GM21390 (cell line): Measurements from ENCODE around the gene SMIM8.

Experiments used
- ATAC-seq: cut with Tn5 transposase; IDR thresholded peaks from one replicate; pipeline ENCODE4 v1.9.1; 2021; ENCODE audit not compliant: unreplicated experiment

Gene SMIM8

GRCh38 chr6:87333591-87334181, 11.3 kb downstream of the SMIM8 start:
- no peak for ATAC-seq

- no peak for ATAC-seq
Observed at GRCh38 chr6:87334683-87335082, 12.3 kb downstream of the SMIM8 start.

GRCh38 chr6:87336367-87336766, 14.0 kb downstream of the SMIM8 start:
- no peak for ATAC-seq

- ATAC-seq: no peak
Observed at GRCh38 chr6:87340230-87340629, 17.8 kb downstream of the SMIM8 start.

- ATAC-seq: no peak
Observed at GRCh38 chr6:87341158-87341557, 18.8 kb downstream of the SMIM8 start.

- ATAC-seq: peak; percentile 96
Observed at GRCh38 chr6:87341899-87342298, 19.5 kb downstream of the SMIM8 start.

- ATAC-seq: no peak
Observed at GRCh38 chr6:87342829-87343228, 20.4 kb downstream of the SMIM8 start.

- ATAC-seq: no peak
Observed at GRCh38 chr6:87344731-87345130, 22.3 kb downstream of the SMIM8 start, which contains the start of gene C6orf163. TSS of gene C6orf163 (plus strand) at chr6:87344813. CDS start at chr6:87345100, 287 bp downstream.

- no peak for ATAC-seq
Observed at GRCh38 chr6:87346700-87347099, 24.3 kb downstream of the SMIM8 start.

GRCh38 chr6:87349896-87350295, 27.5 kb downstream of the SMIM8 start:
- ATAC-seq: no peak

GRCh38 chr6:87350516-87350915, 28.1 kb downstream of the SMIM8 start:
- ATAC-seq: no peak

GRCh38 chr6:87351583-87351982, 29.2 kb downstream of the SMIM8 start:
- no peak for ATAC-seq

- no peak for ATAC-seq
Observed at GRCh38 chr6:87356181-87356580, 33.8 kb downstream of the SMIM8 start.

GRCh38 chr6:87357479-87358196, 35.2 kb downstream of the SMIM8 start:
- ATAC-seq: no peak

- ATAC-seq: no peak
Observed at GRCh38 chr6:87364602-87365252, 42.3 kb downstream of the SMIM8 start.

- ATAC-seq: no peak
Observed at GRCh38 chr6:87366072-87366827, 43.9 kb downstream of the SMIM8 start.

- ATAC-seq: no peak
Observed at GRCh38 chr6:87366899-87367298, 44.5 kb downstream of the SMIM8 start.

GRCh38 chr6:87373377-87373776, 51.0 kb downstream of the SMIM8 start:
- ATAC-seq: no peak

GRCh38 chr6:87375315-87375714, 52.9 kb downstream of the SMIM8 start:
- ATAC-seq: no peak

- ATAC-seq: no peak
Observed at GRCh38 chr6:87376643-87377042, 54.3 kb downstream of the SMIM8 start.

GRCh38 chr6:87378947-87379346, 56.6 kb downstream of the SMIM8 start:
- ATAC-seq: peak; percentile 70
